ENCODE measurements around the gene CAMTA1. TPM values are rescaled to one million over a fixed set of nuclear protein-coding genes. Genes with fewer than 3 reads are reported as not detected.

Gene CAMTA1
- polyA plus RNA-seq, 1 of the 3 experiments (the other 2 are of a cell fraction): 63.1 TPM

GRCh38 chr1:6888870-6889269, 103.6 kb downstream of the CAMTA1 start:
- Histone ChIP-seq H3K9me3 (no peaks in the 10 kb centered on the region), H3K4me3 (ENCODE audit: low read depth in 2 of 2, low read length in 1 of 2) (no peak overlapping the region), H3K4me2 (no peak overlapping the region), H3K79me2 (ENCODE audit: insufficient read depth) (peaks cover 11% of the 10 kb centered on the region), H3K9me2 (no peaks in the 10 kb centered on the region), H3F3A (replicated peaks; ENCODE audit: insufficient read depth) (peaks cover 8% of the 10 kb centered on the region), H3K36me3 (replicated peaks in 1 of 2; ENCODE audit: control insufficient read depth in 1 of 2, insufficient read depth in 2 of 2, low read length in 1 of 2) (peaks cover 3 to 8% of the 10 kb centered on the region in 2 experiments), H3K4me1 (ENCODE audit: control insufficient read depth in 1 of 2, insufficient read depth in 2 of 2, low read depth in 1 of 2, low read length in 1 of 2) (peaks cover 0 to 4% of the 10 kb centered on the region in 2 experiments; a peak in 2 of 4 replicates), H4K20me1 (ENCODE audit: insufficient read depth) (0 out of 2 replicates have a peak, but pooled peaks cover 4% of the 10 kb centered on the region), H3K9ac (no peak overlapping the region), H2AFZ (ENCODE audit: low read depth) (no peak overlapping the region), H3K27ac (ENCODE audit: low read depth in 2 of 2, low read length in 1 of 2) (no peak overlapping the region), H3K27me3 (ENCODE audit: insufficient read depth) (no peaks in the 10 kb centered on the region)
- TF ChIP-seq FOXJ3 (CRISPR knock-in tag; IDR thresholded peaks at IDR 0.05): no peak
- TF ChIP-seq TCF12 (IDR thresholded peaks at IDR 0.05): no peak
- TF ChIP-seq, protein P1, sequence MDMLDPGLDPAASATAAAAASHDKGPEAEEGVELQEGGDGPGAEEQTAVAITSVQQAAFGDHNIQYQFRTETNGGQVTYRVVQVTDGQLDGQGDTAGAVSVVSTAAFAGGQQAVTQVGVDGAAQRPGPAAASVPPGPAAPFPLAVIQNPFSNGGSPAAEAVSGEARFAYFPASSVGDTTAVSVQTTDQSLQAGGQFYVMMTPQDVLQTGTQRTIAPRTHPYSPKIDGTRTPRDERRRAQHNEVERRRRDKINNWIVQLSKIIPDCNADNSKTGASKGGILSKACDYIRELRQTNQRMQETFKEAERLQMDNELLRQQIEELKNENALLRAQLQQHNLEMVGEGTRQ (IDR thresholded peaks at IDR 0.05; ENCODE audit: borderline replicate concordance, low read depth, low read length): no peak
- TF ChIP-seq, protein P2, sequence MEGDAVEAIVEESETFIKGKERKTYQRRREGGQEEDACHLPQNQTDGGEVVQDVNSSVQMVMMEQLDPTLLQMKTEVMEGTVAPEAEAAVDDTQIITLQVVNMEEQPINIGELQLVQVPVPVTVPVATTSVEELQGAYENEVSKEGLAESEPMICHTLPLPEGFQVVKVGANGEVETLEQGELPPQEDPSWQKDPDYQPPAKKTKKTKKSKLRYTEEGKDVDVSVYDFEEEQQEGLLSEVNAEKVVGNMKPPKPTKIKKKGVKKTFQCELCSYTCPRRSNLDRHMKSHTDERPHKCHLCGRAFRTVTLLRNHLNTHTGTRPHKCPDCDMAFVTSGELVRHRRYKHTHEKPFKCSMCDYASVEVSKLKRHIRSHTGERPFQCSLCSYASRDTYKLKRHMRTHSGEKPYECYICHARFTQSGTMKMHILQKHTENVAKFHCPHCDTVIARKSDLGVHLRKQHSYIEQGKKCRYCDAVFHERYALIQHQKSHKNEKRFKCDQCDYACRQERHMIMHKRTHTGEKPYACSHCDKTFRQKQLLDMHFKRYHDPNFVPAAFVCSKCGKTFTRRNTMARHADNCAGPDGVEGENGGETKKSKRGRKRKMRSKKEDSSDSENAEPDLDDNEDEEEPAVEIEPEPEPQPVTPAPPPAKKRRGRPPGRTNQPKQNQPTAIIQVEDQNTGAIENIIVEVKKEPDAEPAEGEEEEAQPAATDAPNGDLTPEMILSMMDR (IDR thresholded peaks at IDR 0.05): no peak
- TF ChIP-seq, protein P3, sequence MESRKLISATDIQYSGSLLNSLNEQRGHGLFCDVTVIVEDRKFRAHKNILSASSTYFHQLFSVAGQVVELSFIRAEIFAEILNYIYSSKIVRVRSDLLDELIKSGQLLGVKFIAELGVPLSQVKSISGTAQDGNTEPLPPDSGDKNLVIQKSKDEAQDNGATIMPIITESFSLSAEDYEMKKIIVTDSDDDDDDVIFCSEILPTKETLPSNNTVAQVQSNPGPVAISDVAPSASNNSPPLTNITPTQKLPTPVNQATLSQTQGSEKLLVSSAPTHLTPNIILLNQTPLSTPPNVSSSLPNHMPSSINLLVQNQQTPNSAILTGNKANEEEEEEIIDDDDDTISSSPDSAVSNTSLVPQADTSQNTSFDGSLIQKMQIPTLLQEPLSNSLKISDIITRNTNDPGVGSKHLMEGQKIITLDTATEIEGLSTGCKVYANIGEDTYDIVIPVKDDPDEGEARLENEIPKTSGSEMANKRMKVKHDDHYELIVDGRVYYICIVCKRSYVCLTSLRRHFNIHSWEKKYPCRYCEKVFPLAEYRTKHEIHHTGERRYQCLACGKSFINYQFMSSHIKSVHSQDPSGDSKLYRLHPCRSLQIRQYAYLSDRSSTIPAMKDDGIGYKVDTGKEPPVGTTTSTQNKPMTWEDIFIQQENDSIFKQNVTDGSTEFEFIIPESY (IDR thresholded peaks at IDR 0.05; ENCODE audit: borderline replicate concordance, low read depth): no peak
- TF ChIP-seq POLR2AphosphoS5 (IDR thresholded peaks at IDR 0.05; ENCODE audit: low read depth, low read length): no peak
- TF ChIP-seq YY1 (IDR thresholded peaks at IDR 0.05; ENCODE audit: low read depth): no peak
- no peak for TF ChIP-seq MEF2A (IDR thresholded peaks at IDR 0.05; ENCODE audit: borderline replicate concordance, low read depth)
- TF ChIP-seq PBX3 (IDR thresholded peaks at IDR 0.05): no peak
- no peak for TF ChIP-seq JUND (IDR thresholded peaks at IDR 0.05)
- no peak for TF ChIP-seq RXRA (IDR thresholded peaks at IDR 0.05; ENCODE audit: borderline replicate concordance, low read depth)
- no peak for TF ChIP-seq RFX5 (IDR thresholded peaks at IDR 0.05; ENCODE audit: low read length)
- TF ChIP-seq NRF1 (IDR thresholded peaks at IDR 0.05; ENCODE audit: low read depth, low read length): no peak
- TF ChIP-seq IRF3 (IDR thresholded peaks at IDR 0.05; ENCODE audit: low read depth, low read length): no peak
- POLR2A ChIA-PET: no interaction called here
- WGBS (ENCODE audit: low lambda C conversion rate): 79% methylated on average over 2 of the region's 2 CpGs
- no peak for DNase-seq
- CTCF ChIA-PET: interaction anchor here (0.6 to 3.1 kb wide), 9 partner anchors 8 to 820 kb away, joined by 3 to 11 read pairs (median 4); no protein-coding TSS in a partner anchor
